GM21576 (cell line): ENCODE measurements around the gene GPD1.
A peak's percentile ranks its signal among the peaks of the same experiment; 100 is the strongest.

Source experiments
- ATAC-seq: cut with Tn5 transposase; IDR thresholded peaks from one replicate; pipeline ENCODE4 v1.9.1; 2021; ENCODE audit warnings: mild to moderate bottlenecking, moderate library complexity; ENCODE audit not compliant: unreplicated experiment

The GPD1 gene

DNA sequence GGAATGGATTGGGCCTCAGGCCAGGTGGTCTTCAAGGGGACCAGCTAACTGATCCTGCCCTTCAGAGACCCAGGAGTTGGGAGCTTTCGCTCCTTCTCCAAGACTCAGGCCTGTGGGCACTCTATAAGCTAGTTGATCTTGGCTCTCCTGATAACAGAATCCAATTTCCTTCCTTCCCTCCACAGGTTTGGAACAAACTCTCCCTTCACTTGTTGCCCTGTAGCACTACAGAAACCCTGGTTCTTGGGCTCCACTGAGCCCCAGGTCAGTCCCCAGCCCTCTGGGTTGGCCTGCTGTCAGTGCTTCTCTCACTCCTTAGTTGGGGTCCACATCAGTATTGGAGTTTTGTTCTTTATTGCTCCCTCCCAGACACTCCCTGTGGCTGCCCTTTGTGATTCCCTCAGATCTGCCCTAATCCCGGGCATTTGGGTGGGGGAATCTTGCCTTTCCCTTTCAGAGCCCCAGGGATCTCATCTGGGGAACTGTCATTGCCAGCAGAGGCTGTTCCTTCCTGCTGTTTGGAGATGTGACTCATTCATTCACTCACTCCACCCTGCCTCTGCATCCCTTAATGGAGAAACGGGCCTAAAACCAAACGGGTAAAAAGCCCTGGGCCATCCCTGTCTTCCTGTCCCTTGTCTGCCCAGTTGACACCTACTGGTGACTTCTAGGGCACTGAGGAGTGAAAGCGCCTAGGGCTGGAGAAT is 4.4 kb upstream of the GPD1 start:
- no peak for ATAC-seq

DNA sequence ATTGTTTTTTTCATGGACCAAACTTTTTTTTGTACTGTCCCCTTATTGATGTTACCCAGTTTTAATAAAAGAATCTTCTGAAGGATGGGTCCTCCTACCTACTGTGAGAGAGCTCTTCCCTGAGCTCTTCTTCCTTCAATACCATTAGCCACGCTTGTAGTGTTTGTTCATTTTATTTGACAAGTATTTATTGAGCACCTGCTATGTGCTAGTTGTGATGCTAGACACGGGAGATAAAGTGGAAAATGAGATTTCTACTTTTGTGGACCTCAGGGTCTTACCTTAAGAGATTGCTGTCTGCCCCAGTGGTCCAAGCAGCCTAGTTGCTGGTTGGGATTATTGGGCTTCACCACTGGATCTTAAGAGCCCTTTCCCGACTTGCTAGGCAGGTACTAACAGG is 3.2 kb upstream of the GPD1 start:
- no peak for ATAC-seq

GRCh38 chr12:50101663-50102062 is 2.1 kb upstream of the GPD1 start:
- no peak for ATAC-seq

DNA sequence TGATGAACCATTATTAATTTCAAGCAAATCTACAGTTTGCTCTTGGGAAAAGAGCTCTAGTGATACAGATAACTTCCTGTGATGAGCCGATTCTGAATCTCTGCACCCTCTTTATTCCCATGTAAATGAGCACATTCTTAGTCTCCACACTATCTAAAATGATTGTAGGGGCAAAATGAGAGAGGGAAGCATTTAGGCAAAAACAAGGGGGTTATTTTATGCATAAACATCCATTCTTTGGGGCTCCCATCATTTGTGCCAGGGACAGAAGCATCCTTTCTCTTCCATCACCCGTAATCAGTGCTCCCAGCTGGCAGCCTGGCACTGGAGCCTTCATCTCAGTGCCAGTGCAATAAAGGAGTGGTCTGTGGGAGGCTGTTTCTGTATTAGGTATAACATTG is 1.7 kb upstream of the GPD1 start:
- ATAC-seq: no peak

- no peak for ATAC-seq
Observed at GRCh38 chr12:50102646-50103309, 1.0 kb upstream of the GPD1 start.

DNA sequence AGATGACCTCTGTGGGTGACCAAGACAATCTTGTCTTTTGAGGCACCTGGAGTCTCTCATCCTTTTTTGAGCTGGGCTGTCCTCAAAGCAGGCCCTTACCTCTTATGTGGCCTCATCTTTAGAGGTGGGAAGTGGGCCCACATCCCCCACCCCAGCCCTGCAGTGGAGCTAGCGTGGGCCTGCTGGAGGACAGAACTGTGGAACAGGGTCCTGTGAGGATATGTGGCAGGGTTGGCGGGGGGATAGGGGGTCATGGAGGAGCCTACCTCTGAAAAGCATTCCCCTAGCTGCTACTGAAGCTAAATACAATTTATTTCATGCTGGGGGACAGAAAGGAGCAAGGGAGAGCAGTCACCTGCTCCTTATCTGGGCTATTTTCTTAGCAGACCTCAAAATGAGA is 457 bp upstream of the GPD1 start:
- no peak for ATAC-seq

GRCh38 chr12:50104417-50105366 is 884 bp downstream of the GPD1 start:
- ATAC-seq: no peak

GRCh38 chr12:50105913-50106450 is 2.2 kb downstream of the GPD1 start:
- ATAC-seq: no peak

DNA sequence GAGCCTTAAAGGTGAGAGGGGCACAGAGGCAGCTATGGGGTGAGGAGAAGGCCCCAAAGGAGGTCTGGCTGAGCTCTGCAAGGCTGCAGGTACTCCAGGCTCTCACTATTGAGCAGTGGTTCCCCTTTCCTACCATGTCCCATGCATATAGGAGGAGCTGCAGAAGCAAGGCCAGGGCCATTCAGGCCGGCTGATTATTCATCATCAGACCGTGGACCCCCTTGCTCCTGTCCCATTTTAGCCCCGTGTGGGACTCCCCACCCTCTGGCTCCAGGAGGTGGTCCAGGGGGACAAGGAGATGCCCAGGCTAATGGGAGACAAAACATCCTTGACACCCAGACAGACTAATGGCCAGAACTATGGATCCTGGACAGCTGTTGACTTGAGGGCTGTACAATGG is 3.1 kb downstream of the GPD1 start:
- ATAC-seq: no peak

DNA sequence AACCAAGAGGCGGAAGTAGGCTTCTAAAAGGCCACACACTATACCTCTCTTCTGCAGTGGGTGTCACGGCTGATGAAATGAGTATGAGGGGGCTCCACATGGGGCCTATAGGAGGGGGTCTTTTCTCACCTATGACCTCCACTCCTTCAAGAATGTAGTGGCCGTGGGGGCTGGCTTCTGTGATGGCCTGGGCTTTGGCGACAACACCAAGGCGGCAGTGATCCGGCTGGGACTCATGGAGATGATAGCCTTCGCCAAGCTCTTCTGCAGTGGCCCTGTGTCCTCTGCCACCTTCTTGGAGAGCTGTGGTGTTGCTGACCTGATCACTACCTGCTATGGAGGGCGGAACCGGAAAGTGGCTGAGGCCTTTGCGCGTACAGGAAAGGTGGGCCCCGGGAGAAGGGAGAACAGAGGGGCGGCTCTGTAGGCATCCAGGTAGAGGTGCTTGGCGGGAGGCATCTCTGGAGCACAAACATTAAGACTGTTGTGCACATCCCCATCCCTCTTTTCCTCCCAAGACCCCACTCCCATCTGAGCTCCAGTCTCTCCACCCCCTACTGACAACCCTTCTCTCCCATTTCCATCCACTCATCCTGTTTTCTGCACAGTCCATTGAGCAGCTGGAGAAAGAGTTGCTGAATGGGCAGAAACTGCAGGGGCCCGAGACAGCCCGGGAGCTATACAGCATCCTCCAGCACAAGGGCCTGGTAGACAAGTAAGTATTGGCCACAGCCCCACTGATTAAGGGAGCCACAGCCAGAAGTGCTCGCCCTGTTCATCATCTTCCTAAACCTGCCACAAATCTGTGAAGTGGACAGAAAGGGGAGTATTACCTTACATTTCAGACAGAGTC is 3.8 kb downstream of the GPD1 start:
- ATAC-seq: no peak

DNA sequence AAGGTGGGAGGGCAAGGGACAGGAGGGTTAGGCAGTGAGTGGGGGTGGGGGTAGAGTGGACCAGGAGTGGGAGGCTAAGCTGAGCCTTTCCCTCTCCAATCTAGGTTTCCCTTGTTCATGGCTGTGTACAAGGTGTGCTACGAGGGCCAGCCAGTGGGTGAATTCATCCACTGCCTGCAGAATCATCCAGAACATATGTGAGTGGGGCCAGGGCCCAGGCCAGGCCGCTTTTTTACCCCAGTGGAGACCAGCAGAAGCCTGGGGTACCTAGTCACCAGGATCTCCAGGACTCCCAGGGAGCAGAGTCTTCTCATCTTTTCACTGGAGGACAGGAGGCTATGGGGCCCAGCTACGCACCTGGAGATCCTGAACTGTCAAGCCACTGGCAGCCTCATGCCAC is 5.5 kb downstream of the GPD1 start:
- ATAC-seq: no peak

GRCh38 chr12:50110127-50110761 is 6.4 kb downstream of the GPD1 start:
- no peak for ATAC-seq

- no peak for ATAC-seq
Observed at GRCh38 chr12:50110762-50111351, 7.0 kb downstream of the GPD1 start.

- no peak for ATAC-seq
Observed at GRCh38 chr12:50111395-50111692, 7.5 kb downstream of the GPD1 start.

DNA sequence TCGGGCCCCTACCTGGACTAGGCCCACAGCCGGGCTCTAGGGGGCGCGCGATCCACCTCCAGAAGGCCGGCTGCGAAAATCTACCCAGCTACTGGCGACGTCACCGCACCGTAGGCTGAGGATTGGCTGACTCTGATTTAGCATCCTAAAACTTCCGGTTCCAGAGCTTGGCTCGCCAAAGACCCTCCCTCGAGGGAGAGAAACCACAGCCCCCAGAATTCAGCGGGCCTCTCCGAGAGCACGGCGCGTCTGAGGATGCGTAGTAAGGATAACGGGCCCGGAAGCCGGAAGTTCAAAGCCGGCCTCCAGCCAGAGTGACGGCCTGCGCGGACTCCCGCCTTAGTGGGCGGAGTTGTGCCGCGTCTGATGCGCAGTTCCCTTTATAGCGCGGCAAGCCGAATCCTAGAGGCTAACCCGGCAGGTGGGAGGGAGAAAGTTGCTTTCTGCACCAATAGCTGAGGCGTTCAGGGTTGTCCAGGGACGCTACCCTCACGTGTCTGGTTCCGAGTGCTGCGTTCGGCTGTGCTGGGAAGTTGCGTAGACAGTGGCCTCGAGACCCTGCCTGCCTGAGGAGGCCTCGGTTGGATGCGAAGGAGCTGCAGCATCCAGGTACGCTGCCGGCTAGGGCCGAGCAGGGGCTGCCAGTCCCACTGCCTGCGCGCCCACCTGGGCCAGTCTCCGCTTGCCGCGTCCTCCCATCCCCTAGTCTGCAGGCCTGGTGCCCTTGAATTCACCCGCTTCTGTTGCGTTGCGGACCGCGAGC is 8.1 kb downstream of the GPD1 start, which contains the start of gene COX14:
TSS of gene COX14 (plus strand) at position 544 of the 763 bp plus-strand sequence. CDS start 7,808 bp downstream, outside the sequence.
- ATAC-seq: peak; percentile 79

GRCh38 chr12:50112456-50113218 is 8.8 kb downstream of the GPD1 start:
- ATAC-seq: no peak

GRCh38 chr12:50117057-50117622 is 13.3 kb downstream of the GPD1 start:
- ATAC-seq: no peak

GRCh38 chr12:50119387-50119786 is 15.6 kb downstream of the GPD1 start:
- ATAC-seq: no peak
